ENCODE measurements around the gene COL26A1.

GRCh38 chr7:101422356-101423195 lies 59.9 kb downstream of the COL26A1 start:
- TF ChIP-seq CTCF (IDR thresholded peaks at IDR 0.05) = no peak
- no peak for TF ChIP-seq POLR2A (IDR thresholded peaks at IDR 0.05)
